Transverse colon (tissue), 4 donors: ENCODE measurements around the gene RPL15.

Experiments used
- CTCF ChIP-seq, 5 experiments: fragments of 200-600 bp in 3 of 5; fragments of 450-650 bp in 2 of 5; sonication (generic) in 3 of 5; IDR thresholded peaks; 1 replicate in 2 of 5; 2 replicates in 3 of 5; pipeline ENCODE4 v1.5.1; 2016 to 2017; ENCODE audit warnings: antibody characterized with exemption in 5 of 5, inconsistent platforms in 3 of 5, mild to moderate bottlenecking in 2 of 5, moderate library complexity in 1 of 5
- EP300 ChIP-seq: sonication (generic); formaldehyde crosslinking; IDR thresholded peaks from one replicate; pipeline ENCODE4 v1.6.1; 2017; ENCODE audit warnings: antibody characterized with exemption, low read depth
- POLR2A ChIP-seq: fragments of 450-650 bp; IDR thresholded peaks from one replicate; pipeline ENCODE4 v1.6.1; 2016; ENCODE audit warnings: antibody characterized with exemption, mild to moderate bottlenecking, moderate library complexity
- POLR2AphosphoS5 ChIP-seq, 3 donors: sonication (generic); formaldehyde crosslinking; IDR thresholded peaks; one replicate each; pipeline ENCODE4 v1.6.1; 2016; ENCODE audit warnings: antibody characterized with exemption in 3 of 3

- TF ChIP-seq CTCF (IDR thresholded peaks at IDR 0.05): no peak
- no peak for TF ChIP-seq EP300
- no peak for TF ChIP-seq POLR2A
- no peak for TF ChIP-seq POLR2AphosphoS5 (IDR thresholded peaks at IDR 0.05)
Observed at GRCh38 chr3:23872330-23872729, 44.6 kb upstream of the RPL15 start.
